Dendritic cell treated with granulocyte-macrophage colony-stimulating factor and Interleukin-4, amounts not matched to agents 40 ng/mL and 50 ng/mL, for 4 days (primary cell): ENCODE data around the gene BCO2.

Experiments used
- H3K27ac Mint-ChIP-seq: one replicate; pipeline ENCODE4 v1.8.0; 2022; ENCODE audit warnings: mild to moderate bottlenecking, mixed read lengths
- H3K27me3 Mint-ChIP-seq: one replicate; pipeline ENCODE4 v1.8.0; 2022; ENCODE audit warnings: mild to moderate bottlenecking, mixed read lengths
- H3K36me3 Mint-ChIP-seq: one replicate; pipeline ENCODE4 v1.8.0; 2022; ENCODE audit warnings: low read depth, mixed read lengths
- H3K4me1 Mint-ChIP-seq: one replicate; pipeline ENCODE4 v1.8.0; 2022; ENCODE audit warnings: low read depth, mixed read lengths
- H3K4me3 Mint-ChIP-seq: one replicate; pipeline ENCODE4 v1.8.0; 2022; ENCODE audit warnings: mild to moderate bottlenecking, moderate library complexity, mixed read lengths
- H3K9me3 Mint-ChIP-seq: one replicate; pipeline ENCODE4 v1.8.0; 2022; ENCODE audit warnings: mixed read lengths
- intact Hi-C: fragments of 100-400 bp; cut with micrococcal nuclease; formaldehyde crosslinking; loops from one replicate; pipeline ENCODE4 v1.15.0; 2022

BCO2 gene

GRCh38 chr11:112255067-112255720 lies 79.9 kb downstream of the BCO2 start:
- intact Hi-C loops = no loop called here
- H3K4me3 Mint-ChIP-seq = no peak overlapping the region
- no peaks in the 10 kb centered on the region for H3K9me3 Mint-ChIP-seq
- H3K27ac Mint-ChIP-seq = no peak overlapping the region
- no peaks in the 10 kb centered on the region for H3K4me1 Mint-ChIP-seq
- no peaks in the 10 kb centered on the region for H3K27me3 Mint-ChIP-seq
- H3K36me3 Mint-ChIP-seq = no peaks in the 10 kb centered on the region

- Mint-ChIP-seq H3K27ac (no peak within 1 kb of the TSS), H3K4me3 (no peak within 1 kb of the TSS), H3K27me3 (no peaks in the 10 kb centered on the region), H3K4me1 (no peaks in the 10 kb centered on the region), H3K9me3 (no peaks in the 10 kb centered on the region), H3K36me3 (no peaks in the 10 kb centered on the region)
- intact Hi-C loops = no loop called here
Observed at GRCh38 chr11:112260490-112260889, 85.2 kb downstream of the BCO2 start, which contains the start of gene PLET1. Gene PLET1, minus strand, starts transcription at chr11:112260860. Its CDS starts 271 bp downstream, at chr11:112260589.

GRCh38 chr11:112265659-112266409 lies 90.5 kb downstream of the BCO2 start:
- intact Hi-C loops = no loop called here
- H3K27ac Mint-ChIP-seq = no peak overlapping the region
- no peaks in the 10 kb centered on the region for H3K9me3 Mint-ChIP-seq
- no peaks in the 10 kb centered on the region for H3K36me3 Mint-ChIP-seq
- no peak overlapping the region for H3K4me3 Mint-ChIP-seq
- H3K4me1 Mint-ChIP-seq = peaks cover 4% of the 10 kb centered on the region
- H3K27me3 Mint-ChIP-seq = no peaks in the 10 kb centered on the region

GRCh38 chr11:112266410-112266778 lies 91.1 kb downstream of the BCO2 start:
- Mint-ChIP-seq H3K4me1 (peaks cover 4% of the 10 kb centered on the region), H3K36me3 (no peaks in the 10 kb centered on the region), H3K9me3 (no peaks in the 10 kb centered on the region), H3K27ac (no peak overlapping the region), H3K27me3 (no peaks in the 10 kb centered on the region), H3K4me3 (no peak overlapping the region)
- intact Hi-C loops = no loop called here

- peaks cover 4% of the 10 kb centered on the region for H3K4me1 Mint-ChIP-seq
- H3K36me3 Mint-ChIP-seq = no peaks in the 10 kb centered on the region
- intact Hi-C loops = no loop called here
- H3K27ac Mint-ChIP-seq = no peak overlapping the region
- H3K27me3 Mint-ChIP-seq = no peaks in the 10 kb centered on the region
- no peak overlapping the region for H3K4me3 Mint-ChIP-seq
- H3K9me3 Mint-ChIP-seq = no peaks in the 10 kb centered on the region
Observed at GRCh38 chr11:112267188-112267591, 91.9 kb downstream of the BCO2 start.

GRCh38 chr11:112268406-112268805 lies 93.1 kb downstream of the BCO2 start:
- no peak overlapping the region for H3K4me3 Mint-ChIP-seq
- H3K27ac Mint-ChIP-seq = no peak overlapping the region
- intact Hi-C loops = no loop called here
- no peaks in the 10 kb centered on the region for H3K27me3 Mint-ChIP-seq
- H3K4me1 Mint-ChIP-seq = peaks cover 4% of the 10 kb centered on the region
- H3K36me3 Mint-ChIP-seq = no peaks in the 10 kb centered on the region
- peaks cover 8% of the 10 kb centered on the region for H3K9me3 Mint-ChIP-seq
